ENCODE measurements around the gene GNG2.

DNA sequence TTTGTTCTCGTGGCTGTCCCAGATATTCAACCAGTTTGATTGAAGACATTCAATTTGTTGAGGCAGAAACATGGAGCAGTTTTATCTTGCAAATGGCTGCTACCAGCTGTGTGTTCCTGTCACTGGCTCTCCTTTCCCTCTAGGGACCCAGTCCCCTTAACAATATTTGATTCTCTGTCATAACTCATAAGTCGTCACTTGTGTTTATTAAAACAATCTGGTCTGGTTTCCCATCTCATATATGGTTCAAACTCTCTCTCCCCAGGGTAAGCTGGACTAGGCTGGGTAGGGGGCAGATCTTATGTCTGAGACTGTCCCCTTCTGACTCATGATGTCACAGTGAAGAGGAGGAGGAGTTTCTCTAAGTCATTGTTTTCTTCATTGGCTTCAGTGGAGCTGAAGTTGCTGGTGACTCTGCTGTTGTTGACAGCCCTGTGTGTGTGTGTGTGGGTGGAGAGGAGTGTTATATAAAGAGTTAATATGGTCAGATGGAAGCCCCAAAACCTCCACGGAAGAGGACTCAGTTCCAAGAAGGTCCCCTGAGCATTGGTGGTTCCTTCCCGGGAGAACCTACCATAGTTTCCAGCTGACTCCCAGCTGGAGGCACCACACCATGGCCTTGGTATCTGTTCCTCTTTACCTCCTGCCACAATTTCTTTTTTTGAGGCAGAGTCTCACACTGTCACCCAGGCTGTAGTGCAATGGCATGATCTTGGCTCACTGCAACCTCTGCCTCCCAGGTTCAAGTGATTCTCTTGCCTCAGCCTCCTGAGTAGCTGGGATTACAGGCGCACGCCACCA, 16.1 kb upstream of the GNG2 start:
- TF ChIP-seq, protein P1, sequence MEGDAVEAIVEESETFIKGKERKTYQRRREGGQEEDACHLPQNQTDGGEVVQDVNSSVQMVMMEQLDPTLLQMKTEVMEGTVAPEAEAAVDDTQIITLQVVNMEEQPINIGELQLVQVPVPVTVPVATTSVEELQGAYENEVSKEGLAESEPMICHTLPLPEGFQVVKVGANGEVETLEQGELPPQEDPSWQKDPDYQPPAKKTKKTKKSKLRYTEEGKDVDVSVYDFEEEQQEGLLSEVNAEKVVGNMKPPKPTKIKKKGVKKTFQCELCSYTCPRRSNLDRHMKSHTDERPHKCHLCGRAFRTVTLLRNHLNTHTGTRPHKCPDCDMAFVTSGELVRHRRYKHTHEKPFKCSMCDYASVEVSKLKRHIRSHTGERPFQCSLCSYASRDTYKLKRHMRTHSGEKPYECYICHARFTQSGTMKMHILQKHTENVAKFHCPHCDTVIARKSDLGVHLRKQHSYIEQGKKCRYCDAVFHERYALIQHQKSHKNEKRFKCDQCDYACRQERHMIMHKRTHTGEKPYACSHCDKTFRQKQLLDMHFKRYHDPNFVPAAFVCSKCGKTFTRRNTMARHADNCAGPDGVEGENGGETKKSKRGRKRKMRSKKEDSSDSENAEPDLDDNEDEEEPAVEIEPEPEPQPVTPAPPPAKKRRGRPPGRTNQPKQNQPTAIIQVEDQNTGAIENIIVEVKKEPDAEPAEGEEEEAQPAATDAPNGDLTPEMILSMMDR (conservative IDR thresholded peaks at IDR 0.05; ENCODE audit: low read depth in 2 of 2) = no peak
- TF ChIP-seq POLR2AphosphoS5 (IDR thresholded peaks at IDR 0.05; ENCODE audit: low read depth) (no peak), JUNB (IDR thresholded peaks at IDR 0.05; ENCODE audit: unreplicated experiment) (no peak), EZH2phosphoT487 (IDR thresholded peaks at IDR 0.05; ENCODE audit: unreplicated experiment) (no peak), ZNF331 (CRISPR knock-in tag; IDR thresholded peaks at IDR 0.05; ENCODE audit: low read depth) (no peak), CREB1 (CRISPR knock-in tag; IDR thresholded peaks at IDR 0.05; ENCODE audit: low read depth) (no peak), EZH2 (IDR thresholded peaks at IDR 0.05; ENCODE audit: low read depth, unreplicated experiment) (no peak)
- TF ChIP-seq, protein P2, sequence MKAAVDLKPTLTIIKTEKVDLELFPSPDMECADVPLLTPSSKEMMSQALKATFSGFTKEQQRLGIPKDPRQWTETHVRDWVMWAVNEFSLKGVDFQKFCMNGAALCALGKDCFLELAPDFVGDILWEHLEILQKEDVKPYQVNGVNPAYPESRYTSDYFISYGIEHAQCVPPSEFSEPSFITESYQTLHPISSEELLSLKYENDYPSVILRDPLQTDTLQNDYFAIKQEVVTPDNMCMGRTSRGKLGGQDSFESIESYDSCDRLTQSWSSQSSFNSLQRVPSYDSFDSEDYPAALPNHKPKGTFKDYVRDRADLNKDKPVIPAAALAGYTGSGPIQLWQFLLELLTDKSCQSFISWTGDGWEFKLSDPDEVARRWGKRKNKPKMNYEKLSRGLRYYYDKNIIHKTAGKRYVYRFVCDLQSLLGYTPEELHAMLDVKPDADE (IDR thresholded peaks at IDR 0.05) = no peak
- TF ChIP-seq, protein P3, sequence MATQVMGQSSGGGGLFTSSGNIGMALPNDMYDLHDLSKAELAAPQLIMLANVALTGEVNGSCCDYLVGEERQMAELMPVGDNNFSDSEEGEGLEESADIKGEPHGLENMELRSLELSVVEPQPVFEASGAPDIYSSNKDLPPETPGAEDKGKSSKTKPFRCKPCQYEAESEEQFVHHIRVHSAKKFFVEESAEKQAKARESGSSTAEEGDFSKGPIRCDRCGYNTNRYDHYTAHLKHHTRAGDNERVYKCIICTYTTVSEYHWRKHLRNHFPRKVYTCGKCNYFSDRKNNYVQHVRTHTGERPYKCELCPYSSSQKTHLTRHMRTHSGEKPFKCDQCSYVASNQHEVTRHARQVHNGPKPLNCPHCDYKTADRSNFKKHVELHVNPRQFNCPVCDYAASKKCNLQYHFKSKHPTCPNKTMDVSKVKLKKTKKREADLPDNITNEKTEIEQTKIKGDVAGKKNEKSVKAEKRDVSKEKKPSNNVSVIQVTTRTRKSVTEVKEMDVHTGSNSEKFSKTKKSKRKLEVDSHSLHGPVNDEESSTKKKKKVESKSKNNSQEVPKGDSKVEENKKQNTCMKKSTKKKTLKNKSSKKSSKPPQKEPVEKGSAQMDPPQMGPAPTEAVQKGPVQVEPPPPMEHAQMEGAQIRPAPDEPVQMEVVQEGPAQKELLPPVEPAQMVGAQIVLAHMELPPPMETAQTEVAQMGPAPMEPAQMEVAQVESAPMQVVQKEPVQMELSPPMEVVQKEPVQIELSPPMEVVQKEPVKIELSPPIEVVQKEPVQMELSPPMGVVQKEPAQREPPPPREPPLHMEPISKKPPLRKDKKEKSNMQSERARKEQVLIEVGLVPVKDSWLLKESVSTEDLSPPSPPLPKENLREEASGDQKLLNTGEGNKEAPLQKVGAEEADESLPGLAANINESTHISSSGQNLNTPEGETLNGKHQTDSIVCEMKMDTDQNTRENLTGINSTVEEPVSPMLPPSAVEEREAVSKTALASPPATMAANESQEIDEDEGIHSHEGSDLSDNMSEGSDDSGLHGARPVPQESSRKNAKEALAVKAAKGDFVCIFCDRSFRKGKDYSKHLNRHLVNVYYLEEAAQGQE (IDR thresholded peaks at IDR 0.05; ENCODE audit: unreplicated experiment) = no peak
